Astrocyte of the spinal cord (primary cell): ENCODE measurements around the gene YPEL1.

ENCODE experiments used
- DNase-seq: peaks from one replicate; pipeline ENCODE4 v3.0.0; 2011; ENCODE audit warnings: low read depth, low spot score
- H3K4me3 ChIP-seq: 2 replicates; pipeline ENCODE4 v1.5.1; 2011; ENCODE audit warnings: low read depth, mild to moderate bottlenecking, low read length, moderate library complexity
- in situ Hi-C: cut with HindIII; loops from 2 replicates; pipeline ENCODE4 v1.10.0; 2017; ENCODE audit warnings: low sequenced_read_pairs
- TF ChIP-seq, protein P1 (sequence below): IDR thresholded peaks from 2 replicates; pipeline ENCODE4 v1.5.1; 2012; ENCODE audit warnings: low read depth, mild to moderate bottlenecking, low read length, inconsistent platforms

YPEL1 gene

DNA sequence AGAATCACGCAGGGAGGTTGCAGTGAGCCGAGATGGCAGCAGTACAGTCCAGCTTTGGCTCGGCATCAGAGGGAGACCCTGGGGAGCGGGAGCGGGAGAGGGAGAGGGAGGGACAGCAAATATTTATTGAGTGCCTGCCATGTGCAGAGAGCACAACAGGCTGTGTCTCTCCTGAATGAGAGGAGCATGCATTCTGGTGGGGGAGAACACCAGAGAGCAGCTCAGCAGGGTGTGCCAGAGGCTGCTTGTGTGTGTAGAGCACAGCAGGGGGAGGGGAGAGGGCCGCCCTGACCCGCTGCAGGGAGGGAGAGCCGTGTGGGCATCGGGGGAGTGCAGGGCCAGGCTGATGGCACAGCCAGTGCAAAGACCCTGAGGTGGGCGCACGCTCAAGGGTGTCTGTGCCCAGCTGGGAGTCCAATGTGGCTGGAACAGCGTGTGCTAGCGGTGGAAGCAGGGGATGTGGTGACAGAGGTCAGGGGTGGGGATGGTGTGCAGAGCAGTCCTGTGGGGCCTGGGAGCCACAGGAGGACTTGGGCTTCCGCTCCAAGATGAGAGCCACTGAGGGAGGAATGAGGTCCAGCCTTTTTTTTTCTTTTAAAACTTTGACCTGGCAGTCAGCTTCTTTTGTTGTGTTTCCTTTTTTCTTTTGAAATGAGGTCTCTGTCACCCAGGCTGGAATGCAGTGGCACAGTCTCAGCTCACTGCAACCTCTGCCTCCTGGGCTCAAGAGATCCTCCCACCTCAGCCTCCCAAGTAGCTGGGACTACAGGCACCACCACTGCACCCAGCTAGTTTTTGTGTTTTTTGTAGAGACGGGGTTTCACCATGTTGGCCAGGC lies 57.8 kb downstream of the YPEL1 start:
- H3K4me3 ChIP-seq, result no peak overlapping the region
- DNase-seq, result no peak
- in situ Hi-C loops, result no loop called here
- TF ChIP-seq, protein P1, sequence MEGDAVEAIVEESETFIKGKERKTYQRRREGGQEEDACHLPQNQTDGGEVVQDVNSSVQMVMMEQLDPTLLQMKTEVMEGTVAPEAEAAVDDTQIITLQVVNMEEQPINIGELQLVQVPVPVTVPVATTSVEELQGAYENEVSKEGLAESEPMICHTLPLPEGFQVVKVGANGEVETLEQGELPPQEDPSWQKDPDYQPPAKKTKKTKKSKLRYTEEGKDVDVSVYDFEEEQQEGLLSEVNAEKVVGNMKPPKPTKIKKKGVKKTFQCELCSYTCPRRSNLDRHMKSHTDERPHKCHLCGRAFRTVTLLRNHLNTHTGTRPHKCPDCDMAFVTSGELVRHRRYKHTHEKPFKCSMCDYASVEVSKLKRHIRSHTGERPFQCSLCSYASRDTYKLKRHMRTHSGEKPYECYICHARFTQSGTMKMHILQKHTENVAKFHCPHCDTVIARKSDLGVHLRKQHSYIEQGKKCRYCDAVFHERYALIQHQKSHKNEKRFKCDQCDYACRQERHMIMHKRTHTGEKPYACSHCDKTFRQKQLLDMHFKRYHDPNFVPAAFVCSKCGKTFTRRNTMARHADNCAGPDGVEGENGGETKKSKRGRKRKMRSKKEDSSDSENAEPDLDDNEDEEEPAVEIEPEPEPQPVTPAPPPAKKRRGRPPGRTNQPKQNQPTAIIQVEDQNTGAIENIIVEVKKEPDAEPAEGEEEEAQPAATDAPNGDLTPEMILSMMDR, result no peak

DNA sequence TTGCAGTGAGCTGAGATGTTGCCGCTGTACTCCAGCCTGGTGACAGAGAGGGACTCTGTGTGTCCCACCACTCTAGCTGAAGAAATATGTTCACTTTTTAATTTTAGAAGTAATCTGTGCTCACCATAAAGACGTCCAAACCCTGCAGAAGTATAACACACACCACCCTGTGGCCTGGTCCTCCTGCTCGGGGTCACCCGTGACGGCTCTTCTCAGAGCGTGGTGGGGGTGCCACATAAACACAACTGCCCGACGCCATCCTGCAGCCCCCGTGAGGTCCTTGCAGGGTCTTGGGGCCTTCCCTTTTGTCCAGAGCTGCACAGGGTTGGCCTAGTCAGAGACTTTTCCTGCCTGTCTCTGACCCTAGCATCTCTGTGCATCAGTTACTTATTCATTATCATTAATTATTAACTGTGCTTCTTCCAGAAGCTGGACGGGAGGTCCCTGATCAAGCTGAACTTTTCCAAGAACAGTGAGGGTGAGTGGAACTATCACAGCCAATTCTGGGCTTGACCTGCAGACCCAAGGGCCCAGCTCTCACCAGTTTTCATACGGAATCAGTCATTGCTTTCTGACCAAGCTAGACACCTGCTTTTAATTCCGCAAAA lies 60.9 kb downstream of the YPEL1 start:
- TF ChIP-seq, protein P1, result no peak
- in situ Hi-C loops, result no loop called here
- DNase-seq, result no peak
- no peak overlapping the region for H3K4me3 ChIP-seq

DNA sequence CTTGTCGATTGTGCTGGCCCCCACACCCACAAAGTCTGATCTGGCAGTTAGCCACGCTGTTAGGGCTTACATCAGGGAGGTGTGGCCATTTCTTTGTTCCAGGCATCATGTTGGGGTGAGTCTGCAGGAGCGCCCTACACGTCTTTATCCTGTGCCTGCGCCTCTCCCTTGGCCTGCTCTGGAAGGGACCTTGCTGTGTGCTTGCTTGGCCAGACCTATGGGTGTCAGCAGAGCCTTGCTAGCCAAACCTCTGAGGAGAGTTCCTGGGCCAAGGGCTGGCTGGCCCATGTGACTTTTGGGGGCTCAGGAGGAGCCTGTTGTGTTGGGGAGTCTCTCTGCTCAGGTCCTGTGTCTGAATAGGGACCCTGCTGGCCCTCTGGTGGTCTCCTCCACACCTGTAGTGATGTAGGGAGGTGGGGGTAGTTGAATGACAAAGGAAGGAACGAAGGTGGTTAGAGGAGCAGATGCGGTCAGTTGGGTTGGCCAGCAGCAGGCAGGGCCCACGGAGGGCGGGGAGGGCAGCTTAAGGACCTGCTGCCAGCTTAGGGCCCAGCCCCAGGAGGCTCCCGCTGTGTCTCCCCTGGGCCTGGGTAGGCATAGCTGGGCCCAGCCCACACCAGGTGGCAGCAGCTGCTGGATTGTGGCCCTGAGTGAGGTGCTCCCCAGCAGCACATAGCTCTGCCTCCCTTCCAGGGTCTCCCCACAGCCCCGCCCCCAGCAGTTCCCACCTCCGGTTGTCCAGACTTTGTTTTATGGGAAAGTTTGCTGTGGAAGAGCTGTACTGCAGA lies 61.9 kb downstream of the YPEL1 start:
- no peak for DNase-seq
- in situ Hi-C loops, result no loop called here
- TF ChIP-seq, protein P1, result no peak
- H3K4me3 ChIP-seq, result no peak overlapping the region

DNA sequence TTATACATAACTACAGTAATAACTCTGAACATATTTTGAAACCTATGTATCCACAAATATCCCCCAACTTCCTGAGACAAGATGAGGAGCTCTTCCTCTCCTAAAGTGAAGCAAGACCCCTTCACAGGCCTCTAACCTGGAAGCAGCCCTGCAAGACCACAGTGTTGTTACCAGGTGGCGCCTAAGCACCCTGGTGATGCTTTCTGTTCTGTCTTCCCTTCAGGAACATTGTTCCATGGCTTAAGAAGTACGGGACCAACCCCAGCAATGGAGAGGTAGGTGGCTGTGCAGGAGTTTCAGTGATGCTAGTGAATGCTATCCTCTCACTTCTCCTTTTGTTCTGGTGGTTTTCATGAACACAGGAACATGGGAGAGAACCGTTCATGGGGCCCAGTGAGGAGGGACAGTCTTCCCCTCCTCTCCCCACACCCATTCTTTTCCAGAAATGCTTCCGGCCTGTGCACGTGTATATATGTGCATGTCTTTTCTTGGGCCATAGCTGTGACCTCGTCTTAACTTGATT lies 63.4 kb downstream of the YPEL1 start:
- no peak overlapping the region for H3K4me3 ChIP-seq
- in situ Hi-C loops, result no loop called here
- no peak for DNase-seq
- TF ChIP-seq, protein P1, result no peak

DNA sequence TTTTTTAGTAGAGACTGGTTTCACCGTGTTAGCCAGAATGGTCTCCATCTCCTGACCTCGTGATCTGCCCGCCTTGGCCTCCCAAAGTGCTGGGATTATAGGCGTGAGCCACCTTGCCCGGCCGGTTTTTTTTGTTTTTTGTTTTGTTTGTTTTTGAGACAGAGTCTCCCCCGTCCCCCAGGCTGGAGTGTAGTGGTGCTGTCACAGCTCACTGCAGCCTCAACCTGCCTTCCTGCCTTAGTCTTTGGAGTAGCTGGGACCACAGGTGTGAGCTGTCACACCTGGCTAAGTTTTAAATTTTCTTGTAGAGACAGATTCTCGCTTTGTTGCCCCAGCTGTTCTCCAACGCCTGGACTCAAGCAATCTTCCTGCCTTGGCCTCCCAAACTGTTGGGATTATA lies 66.6 kb downstream of the YPEL1 start:
- TF ChIP-seq, protein P1, result no peak
- in situ Hi-C loops, result no loop called here
- no peak overlapping the region for H3K4me3 ChIP-seq
- no peak for DNase-seq

DNA sequence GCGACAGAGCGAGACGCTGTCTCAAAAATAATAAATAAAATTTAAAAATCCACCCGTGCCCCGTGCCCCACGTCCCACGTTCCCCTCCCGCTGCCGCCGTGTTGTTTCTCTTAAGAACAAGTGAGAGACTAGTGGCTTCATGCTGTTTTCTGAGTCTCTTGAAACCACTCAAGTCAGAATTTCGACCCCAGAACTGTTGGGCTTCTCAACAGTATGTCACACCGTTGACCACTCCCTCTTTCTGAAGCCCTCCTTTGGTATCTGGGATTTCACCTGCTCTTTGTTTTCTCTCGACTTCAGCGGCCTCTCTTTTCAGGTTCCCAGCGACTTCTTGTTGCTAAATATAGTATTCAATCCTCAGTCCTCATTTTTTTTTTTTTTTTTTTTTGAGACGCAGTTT lies 68.8 kb downstream of the YPEL1 start:
- in situ Hi-C loops, result no loop called here
- TF ChIP-seq, protein P1, result no peak
- peak overlapping the region; percentile 93 for H3K4me3 ChIP-seq
- DNase-seq, result no peak
